Neural cell (in vitro differentiated cells): Measurements from ENCODE around the gene SULT1A3. TPM values are rescaled to one million over a fixed set of nuclear protein-coding genes. Genes with fewer than 3 reads are reported as not detected.

Experiments used
- H2AFZ ChIP-seq: fragments of 200-600, 300-800 bp; sonication (generic), shearing (Covaris generic); 2 replicates; pipeline ENCODE4 v1.6.0; 2014; ENCODE audit warnings: low read depth, mild to moderate bottlenecking, antibody characterized with exemption, low read length, moderate library complexity
- H3F3A ChIP-seq: fragments of 200-600 bp; shearing (Covaris generic); 2 replicates; pipeline ENCODE4 v1.6.1; 2016; ENCODE audit warnings: mild to moderate bottlenecking, moderate library complexity, mixed read lengths, antibody characterized with exemption, low read length; ENCODE audit not compliant: insufficient read depth, poor library complexity, severe bottlenecking
- H3K27ac ChIP-seq: fragments of 200-600, 300-800 bp; sonication (generic), shearing (Covaris generic); 2 replicates; pipeline ENCODE4 v1.5.1; 2014; ENCODE audit warnings: mild to moderate bottlenecking, low read length, moderate library complexity
- H3K27me3 ChIP-seq: fragments of 300-800, 200-600 bp; sonication (generic), shearing (Covaris generic); 2 replicates; pipeline ENCODE4 v1.6.0; 2014; ENCODE audit warnings: mild to moderate bottlenecking, low read depth, low read length, moderate library complexity; ENCODE audit not compliant: insufficient read depth
- H3K36me3 ChIP-seq: fragments of 300-800, 200-600 bp; sonication (generic), shearing (Covaris generic); 2 replicates; pipeline ENCODE4 v1.5.1; 2014; ENCODE audit warnings: mild to moderate bottlenecking, antibody characterized with exemption, low read length, moderate library complexity; ENCODE audit not compliant: insufficient read depth
- H3K4me2 ChIP-seq: fragments of 300-800, 200-600 bp; sonication (generic), shearing (Covaris generic); 2 replicates; pipeline ENCODE4 v1.6.0; 2014; ENCODE audit warnings: mild to moderate bottlenecking, low read length
- H3K4me3 ChIP-seq: fragments of 300-800, 200-600 bp; sonication (generic), shearing (Covaris generic); 2 replicates; pipeline ENCODE4 v1.5.1; 2014; ENCODE audit warnings: mild to moderate bottlenecking, low read length, moderate library complexity
- H3K79me2 ChIP-seq: fragments of 200-600 bp; shearing (Covaris generic); replicated peaks from 2 replicates; pipeline ENCODE4 v1.6.0; 2014; ENCODE audit warnings: mild to moderate bottlenecking, low read length, moderate library complexity; ENCODE audit not compliant: insufficient read depth
- H3K9ac ChIP-seq: fragments of 300-800, 200-600 bp; sonication (generic), shearing (Covaris generic); 2 replicates; pipeline ENCODE4 v1.6.1; 2016; ENCODE audit warnings: mild to moderate bottlenecking, low read length, mixed read lengths
- H3K9me2 ChIP-seq: fragments of 200-600 bp; shearing (Covaris generic); 2 replicates; pipeline ENCODE4 v1.6.1; 2016; ENCODE audit warnings: mild to moderate bottlenecking, low read length, mixed read lengths; ENCODE audit not compliant: insufficient read depth
- H3K9me3 ChIP-seq: fragments of 200-600, 300-800 bp; sonication (generic), shearing (Covaris generic); 2 replicates; pipeline ENCODE4 v1.6.1; 2016; ENCODE audit warnings: mild to moderate bottlenecking, mixed run types, low read length, moderate library complexity, mixed read lengths
- H4K20me1 ChIP-seq: fragments of 200-600 bp; shearing (Covaris generic); 2 replicates; pipeline ENCODE4 v1.6.1; 2016; ENCODE audit warnings: mild to moderate bottlenecking, mixed run types; ENCODE audit not compliant: insufficient read depth
- EP300 ChIP-seq: fragments of 450-650 bp; conservative IDR thresholded peaks from 2 replicates; pipeline ENCODE4 v1.6.1; 2014; ENCODE audit warnings: antibody characterized with exemption, mild to moderate bottlenecking, moderate library complexity; ENCODE audit not compliant: poor library complexity, severe bottlenecking
- EZH2 ChIP-seq: fragments of 200-600, 300-800 bp; shearing (Covaris generic), sonication (generic); IDR thresholded peaks from 2 replicates; pipeline ENCODE4 v1.6.1; 2014; ENCODE audit warnings: antibody characterized with exemption, low read length, borderline replicate concordance, mild to moderate bottlenecking; ENCODE audit not compliant: insufficient read depth, poor library complexity, severe bottlenecking
- MXI1 ChIP-seq: fragments of 450-650 bp; conservative IDR thresholded peaks from 2 replicates; pipeline ENCODE4 v1.6.1; 2014; ENCODE audit warnings: antibody characterized with exemption, mild to moderate bottlenecking; ENCODE audit not compliant: poor library complexity, severe bottlenecking
- POLR2AphosphoS5 ChIP-seq: IDR thresholded peaks from 2 replicates; pipeline ENCODE4 v1.6.1; 2012
- RAD21 ChIP-seq: fragments of 450-650 bp; conservative IDR thresholded peaks from 2 replicates; pipeline ENCODE4 v1.6.1; 2014; ENCODE audit warnings: antibody characterized with exemption, mild to moderate bottlenecking, moderate library complexity
- SMC3 ChIP-seq: fragments of 450-650 bp; conservative IDR thresholded peaks from 2 replicates; pipeline ENCODE4 v1.6.1; 2014; ENCODE audit warnings: antibody characterized with exemption, mild to moderate bottlenecking, moderate library complexity; ENCODE audit not compliant: poor library complexity
- TAF1 ChIP-seq: IDR thresholded peaks from 2 replicates; pipeline ENCODE4 v1.6.1; 2012; ENCODE audit warnings: low read depth
- polyA plus RNA-seq: library from polyadenylated mRNA; depleted of rRNA; stranded (reverse); fragments of >200 nt; gene quantifications from 2 replicates; pipeline ENCODE4 v1.2.3, GENCODE V29; 2014
- TF ChIP-seq, protein P1 (sequence below): IDR thresholded peaks from 2 replicates; pipeline ENCODE4 v1.6.1; 2012; ENCODE audit warnings: borderline replicate concordance
- TF ChIP-seq, protein P2 (sequence below): fragments of 450-650 bp; IDR thresholded peaks from 2 replicates; pipeline ENCODE4 v1.5.1; 2014; ENCODE audit warnings: antibody characterized with exemption, mild to moderate bottlenecking, moderate library complexity; ENCODE audit not compliant: poor library complexity, severe bottlenecking

Gene SULT1A3
- polyA plus RNA-seq, 1 donor from 2014 or later = 12.1 TPM

DNA sequence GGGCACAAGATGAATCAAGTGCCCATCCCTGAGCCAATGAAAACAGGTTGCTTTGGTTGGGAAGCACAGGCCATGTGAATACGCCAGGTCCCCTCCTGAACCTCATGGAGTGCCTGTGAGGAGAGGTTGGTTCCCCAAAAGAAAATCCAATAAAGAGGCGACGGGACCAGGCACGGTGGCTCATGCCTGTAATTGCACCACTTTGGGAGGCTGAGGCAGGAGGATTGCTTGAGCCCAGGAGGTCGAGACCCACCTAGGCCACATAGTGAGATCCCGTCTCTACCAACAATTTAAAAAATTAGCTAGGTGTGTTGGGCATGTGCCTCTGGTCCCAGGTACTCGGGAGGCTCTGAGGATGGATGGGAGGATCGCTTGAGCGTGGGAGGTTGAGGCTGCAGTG, 19.1 kb upstream of the SULT1A3 start (continued):
- TF ChIP-seq, protein P1, sequence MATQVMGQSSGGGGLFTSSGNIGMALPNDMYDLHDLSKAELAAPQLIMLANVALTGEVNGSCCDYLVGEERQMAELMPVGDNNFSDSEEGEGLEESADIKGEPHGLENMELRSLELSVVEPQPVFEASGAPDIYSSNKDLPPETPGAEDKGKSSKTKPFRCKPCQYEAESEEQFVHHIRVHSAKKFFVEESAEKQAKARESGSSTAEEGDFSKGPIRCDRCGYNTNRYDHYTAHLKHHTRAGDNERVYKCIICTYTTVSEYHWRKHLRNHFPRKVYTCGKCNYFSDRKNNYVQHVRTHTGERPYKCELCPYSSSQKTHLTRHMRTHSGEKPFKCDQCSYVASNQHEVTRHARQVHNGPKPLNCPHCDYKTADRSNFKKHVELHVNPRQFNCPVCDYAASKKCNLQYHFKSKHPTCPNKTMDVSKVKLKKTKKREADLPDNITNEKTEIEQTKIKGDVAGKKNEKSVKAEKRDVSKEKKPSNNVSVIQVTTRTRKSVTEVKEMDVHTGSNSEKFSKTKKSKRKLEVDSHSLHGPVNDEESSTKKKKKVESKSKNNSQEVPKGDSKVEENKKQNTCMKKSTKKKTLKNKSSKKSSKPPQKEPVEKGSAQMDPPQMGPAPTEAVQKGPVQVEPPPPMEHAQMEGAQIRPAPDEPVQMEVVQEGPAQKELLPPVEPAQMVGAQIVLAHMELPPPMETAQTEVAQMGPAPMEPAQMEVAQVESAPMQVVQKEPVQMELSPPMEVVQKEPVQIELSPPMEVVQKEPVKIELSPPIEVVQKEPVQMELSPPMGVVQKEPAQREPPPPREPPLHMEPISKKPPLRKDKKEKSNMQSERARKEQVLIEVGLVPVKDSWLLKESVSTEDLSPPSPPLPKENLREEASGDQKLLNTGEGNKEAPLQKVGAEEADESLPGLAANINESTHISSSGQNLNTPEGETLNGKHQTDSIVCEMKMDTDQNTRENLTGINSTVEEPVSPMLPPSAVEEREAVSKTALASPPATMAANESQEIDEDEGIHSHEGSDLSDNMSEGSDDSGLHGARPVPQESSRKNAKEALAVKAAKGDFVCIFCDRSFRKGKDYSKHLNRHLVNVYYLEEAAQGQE = no peak

DNA sequence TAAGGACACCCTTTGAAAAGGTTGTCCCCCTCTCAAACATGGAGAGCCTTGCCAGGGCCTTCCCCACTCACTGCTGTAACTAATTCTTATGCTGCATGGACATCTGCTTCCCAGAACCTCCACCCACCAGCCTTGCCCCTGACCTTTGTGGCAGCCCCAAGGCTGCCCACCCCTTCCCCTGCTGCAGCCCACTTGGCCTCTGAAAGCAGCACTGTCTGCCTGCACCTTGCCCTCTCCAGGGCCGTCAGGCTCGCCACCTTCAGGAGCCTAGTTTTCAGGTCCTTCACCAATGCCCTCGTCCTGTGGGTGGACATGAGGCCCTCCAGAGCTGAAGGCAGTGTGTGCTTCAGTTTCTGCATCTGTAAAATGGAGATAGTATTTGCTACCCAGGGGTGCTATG, 18.3 kb upstream of the SULT1A3 start:
- no peaks in the 10 kb centered on the region for H3F3A ChIP-seq
- H2AFZ ChIP-seq = no peak overlapping the region
- no peak overlapping the region for H3K9ac ChIP-seq
- peaks cover 9% of the 10 kb centered on the region for H3K79me2 ChIP-seq
- no peaks in the 10 kb centered on the region for H4K20me1 ChIP-seq
- no peak overlapping the region for H3K27ac ChIP-seq
- H3K9me3 ChIP-seq = no peaks in the 10 kb centered on the region
- TF ChIP-seq EZH2 (no peak), RAD21 (no peak), SMC3 (no peak), EP300 (no peak), TAF1 (no peak), MXI1 (no peak), POLR2AphosphoS5 (no peak)
- TF ChIP-seq, protein P2, sequence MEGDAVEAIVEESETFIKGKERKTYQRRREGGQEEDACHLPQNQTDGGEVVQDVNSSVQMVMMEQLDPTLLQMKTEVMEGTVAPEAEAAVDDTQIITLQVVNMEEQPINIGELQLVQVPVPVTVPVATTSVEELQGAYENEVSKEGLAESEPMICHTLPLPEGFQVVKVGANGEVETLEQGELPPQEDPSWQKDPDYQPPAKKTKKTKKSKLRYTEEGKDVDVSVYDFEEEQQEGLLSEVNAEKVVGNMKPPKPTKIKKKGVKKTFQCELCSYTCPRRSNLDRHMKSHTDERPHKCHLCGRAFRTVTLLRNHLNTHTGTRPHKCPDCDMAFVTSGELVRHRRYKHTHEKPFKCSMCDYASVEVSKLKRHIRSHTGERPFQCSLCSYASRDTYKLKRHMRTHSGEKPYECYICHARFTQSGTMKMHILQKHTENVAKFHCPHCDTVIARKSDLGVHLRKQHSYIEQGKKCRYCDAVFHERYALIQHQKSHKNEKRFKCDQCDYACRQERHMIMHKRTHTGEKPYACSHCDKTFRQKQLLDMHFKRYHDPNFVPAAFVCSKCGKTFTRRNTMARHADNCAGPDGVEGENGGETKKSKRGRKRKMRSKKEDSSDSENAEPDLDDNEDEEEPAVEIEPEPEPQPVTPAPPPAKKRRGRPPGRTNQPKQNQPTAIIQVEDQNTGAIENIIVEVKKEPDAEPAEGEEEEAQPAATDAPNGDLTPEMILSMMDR = no peak
- TF ChIP-seq, protein P1 = no peak
- no peaks in the 10 kb centered on the region for H3K36me3 ChIP-seq
- no peak overlapping the region for H3K4me3 ChIP-seq
- no peak overlapping the region for H3K4me2 ChIP-seq
- H3K27me3 ChIP-seq = no peaks in the 10 kb centered on the region
- no peaks in the 10 kb centered on the region for H3K9me2 ChIP-seq
